Uterus (tissue), 4 donors: Measurements from ENCODE around the gene GPR158. TPM values are rescaled to one million over a fixed set of nuclear protein-coding genes. Genes with fewer than 3 reads are reported as not detected.

Experiments used
- DNase-seq, 2 donors: peaks; one replicate each; pipeline ENCODE4 v3.0.0-alpha.2; 2019 to 2020
- H3K27ac ChIP-seq, 2 donors: fragments of 200-600 bp; sonication (generic); 1 replicate in 1 of 2; 2 replicates in 1 of 2; pipeline ENCODE4 v1.5.1; 2016 to 2018
- H3K27me3 ChIP-seq, 2 donors: fragments of 200-600 bp; sonication (generic); one replicate each; pipeline ENCODE4 v1.5.1; 2018 to 2019; ENCODE audit warnings: control low read depth in 1 of 2
- H3K36me3 ChIP-seq, 2 donors: fragments of 200-600 bp; sonication (generic); one replicate each; pipeline ENCODE4 v1.5.1; 2019; ENCODE audit warnings: control low read depth in 1 of 2
- H3K4me1 ChIP-seq, 2 donors: fragments of 200-600 bp; sonication (generic); one replicate each; pipeline ENCODE4 v1.5.1; 2018 to 2019; ENCODE audit warnings: control low read depth in 1 of 2
- H3K4me3 ChIP-seq, 2 donors: fragments of 200-600 bp; sonication (generic); 1 replicate in 1 of 2; 2 replicates in 1 of 2; pipeline ENCODE4 v1.5.1; 2018 to 2019; ENCODE audit warnings: mild to moderate bottlenecking in 1 of 2
- H3K9me3 ChIP-seq, 2 donors: fragments of 200-600 bp; sonication (generic); one replicate each; pipeline ENCODE4 v1.5.1; 2019; ENCODE audit warnings: control low read depth in 1 of 2
- POLR2A ChIP-seq, 2 donors: fragments of 450-650 bp; IDR thresholded peaks; one replicate each; pipeline ENCODE4 v1.6.1; 2016; ENCODE audit warnings: antibody characterized with exemption in 2 of 2, mild to moderate bottlenecking in 1 of 2, moderate library complexity in 1 of 2
- intact Hi-C: fragments of 100-400 bp; cut with DNase I; formaldehyde crosslinking; loops from one replicate; pipeline ENCODE4 v1.15.1; 2023; ENCODE audit warnings: low total_unique reads
- total RNA-seq, 4 donors: library from RNA; depleted of rRNA in 3 of 4; stranded (reverse); fragments of >200 nt in 3 of 4; gene quantifications; one replicate each; pipeline versions ENCODE4 v1.1.0 to v1.2.4, GENCODE V29; 2014 to 2023
- TF ChIP-seq, protein P1 (sequence below), 4 experiments: fragments of 200-600 bp in 2 of 4; fragments of 450-650 bp in 2 of 4; sonication (generic) in 2 of 4; IDR thresholded peaks; one replicate each; pipeline ENCODE4 v1.5.1; 2016 to 2019; ENCODE audit warnings: antibody characterized with exemption in 4 of 4, mild to moderate bottlenecking in 2 of 4, moderate library complexity in 1 of 4
- donor health status: DM: yes; HTN: yes; CAD: no.

The GPR158 gene
- total RNA-seq, 4 donors from 2014 or later = 0.07 TPM; not detected in 3

DNA sequence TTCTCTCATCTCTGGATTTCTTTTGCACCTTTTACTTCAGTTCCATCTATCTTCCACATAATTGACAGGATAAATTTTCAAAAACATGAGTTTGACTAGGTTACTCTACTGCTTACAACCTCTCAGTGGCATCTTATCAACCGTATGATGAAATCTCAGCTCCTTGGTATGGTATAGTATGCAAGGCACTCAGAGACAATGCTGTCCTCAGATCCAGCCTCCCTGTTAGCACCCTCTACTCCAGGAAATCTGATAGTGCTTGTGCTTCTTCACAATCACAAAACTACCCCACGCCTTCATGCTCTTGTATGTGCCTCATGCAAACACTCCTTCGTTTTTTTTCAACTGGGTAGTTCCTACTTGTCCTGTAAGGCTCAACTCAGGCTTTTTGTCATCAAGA lies 330.7 kb downstream of the GPR158 start:
- H3K36me3 ChIP-seq = no peaks in the 10 kb centered on the region
- H3K27me3 ChIP-seq = no peaks in the 10 kb centered on the region
- no peak for TF ChIP-seq POLR2A (IDR thresholded peaks at IDR 0.05)
- TF ChIP-seq, protein P1, sequence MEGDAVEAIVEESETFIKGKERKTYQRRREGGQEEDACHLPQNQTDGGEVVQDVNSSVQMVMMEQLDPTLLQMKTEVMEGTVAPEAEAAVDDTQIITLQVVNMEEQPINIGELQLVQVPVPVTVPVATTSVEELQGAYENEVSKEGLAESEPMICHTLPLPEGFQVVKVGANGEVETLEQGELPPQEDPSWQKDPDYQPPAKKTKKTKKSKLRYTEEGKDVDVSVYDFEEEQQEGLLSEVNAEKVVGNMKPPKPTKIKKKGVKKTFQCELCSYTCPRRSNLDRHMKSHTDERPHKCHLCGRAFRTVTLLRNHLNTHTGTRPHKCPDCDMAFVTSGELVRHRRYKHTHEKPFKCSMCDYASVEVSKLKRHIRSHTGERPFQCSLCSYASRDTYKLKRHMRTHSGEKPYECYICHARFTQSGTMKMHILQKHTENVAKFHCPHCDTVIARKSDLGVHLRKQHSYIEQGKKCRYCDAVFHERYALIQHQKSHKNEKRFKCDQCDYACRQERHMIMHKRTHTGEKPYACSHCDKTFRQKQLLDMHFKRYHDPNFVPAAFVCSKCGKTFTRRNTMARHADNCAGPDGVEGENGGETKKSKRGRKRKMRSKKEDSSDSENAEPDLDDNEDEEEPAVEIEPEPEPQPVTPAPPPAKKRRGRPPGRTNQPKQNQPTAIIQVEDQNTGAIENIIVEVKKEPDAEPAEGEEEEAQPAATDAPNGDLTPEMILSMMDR (IDR thresholded peaks at IDR 0.05) = no peak
- no peaks in the 10 kb centered on the region for H3K4me1 ChIP-seq
- no peak overlapping the region for H3K4me3 ChIP-seq
- H3K27ac ChIP-seq = no peak overlapping the region
- no peak for DNase-seq
- H3K9me3 ChIP-seq = no peaks in the 10 kb centered on the region
- intact Hi-C loops = no loop called here

DNA sequence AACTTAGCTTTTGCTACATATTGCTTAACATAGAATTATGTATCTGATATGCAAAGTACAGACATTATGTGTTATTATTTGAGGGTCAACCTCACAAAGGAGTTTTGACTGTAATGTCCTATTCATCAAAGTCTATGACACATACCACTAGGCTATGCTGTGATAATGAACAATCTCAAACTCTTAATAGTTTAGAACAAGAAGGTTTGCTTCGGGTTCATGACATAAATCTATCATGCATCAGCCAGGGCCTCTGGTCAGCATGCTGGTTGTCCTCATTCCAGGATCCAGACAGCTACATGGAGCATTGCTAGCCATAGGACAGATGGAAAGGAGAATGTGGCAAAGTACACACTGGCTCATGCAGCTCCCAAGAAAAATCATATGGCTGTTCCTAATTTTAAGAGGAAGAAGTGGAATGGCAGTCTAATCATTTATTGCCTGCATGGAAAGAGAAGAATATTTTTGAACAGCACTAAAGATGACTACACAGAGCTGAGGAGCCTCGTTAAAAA lies 332.1 kb downstream of the GPR158 start:
- intact Hi-C loops = no loop called here
- Histone ChIP-seq H3K9me3 (no peaks in the 10 kb centered on the region), H3K27me3 (no peaks in the 10 kb centered on the region), H3K27ac (no peak overlapping the region), H3K4me1 (no peaks in the 10 kb centered on the region), H3K4me3 (no peak overlapping the region), H3K36me3 (no peaks in the 10 kb centered on the region)
- TF ChIP-seq POLR2A (IDR thresholded peaks at IDR 0.05) = no peak
- TF ChIP-seq, protein P1 (IDR thresholded peaks at IDR 0.05) = no peak
- DNase-seq = no peak

DNA sequence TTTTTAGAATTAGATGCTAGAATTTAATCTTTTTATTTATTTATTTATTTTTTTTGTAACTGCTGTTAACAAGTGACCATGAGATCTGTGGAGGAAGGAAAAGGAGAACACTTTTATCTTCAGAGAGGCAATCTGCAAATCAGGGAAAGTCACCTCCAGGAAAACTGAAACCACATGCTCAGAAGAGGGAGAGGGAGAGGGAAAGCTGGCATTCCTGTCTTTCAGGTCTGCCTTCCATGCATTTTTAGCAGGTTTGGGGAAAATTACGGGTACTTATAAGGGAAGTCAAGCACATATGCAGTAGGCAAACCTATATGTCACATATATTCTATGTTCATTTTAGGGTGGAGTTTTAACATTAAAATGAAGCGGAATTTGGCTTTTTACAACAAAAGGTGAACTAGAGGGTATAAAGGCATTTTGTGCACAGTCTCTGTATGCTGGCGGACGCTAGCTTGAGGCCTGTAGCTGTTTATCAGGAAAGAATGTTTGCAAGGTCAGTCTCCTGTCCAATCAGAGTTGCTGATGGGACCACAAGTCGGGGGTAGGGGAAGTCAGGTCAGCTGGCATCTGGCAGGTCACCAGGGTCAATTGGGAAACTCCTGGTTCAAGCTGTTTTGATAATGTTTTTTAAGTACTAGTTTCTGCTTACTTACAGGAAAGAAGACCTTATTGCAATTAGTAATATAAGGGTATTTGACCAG lies 333.5 kb downstream of the GPR158 start:
- TF ChIP-seq, protein P1 (IDR thresholded peaks at IDR 0.05) = no peak
- TF ChIP-seq POLR2A (IDR thresholded peaks at IDR 0.05) = no peak
- DNase-seq = no peak
- no peaks in the 10 kb centered on the region for H3K27me3 ChIP-seq
- no peaks in the 10 kb centered on the region for H3K9me3 ChIP-seq
- no peaks in the 10 kb centered on the region for H3K36me3 ChIP-seq
- intact Hi-C loops = no loop called here
- no peak overlapping the region for H3K4me3 ChIP-seq
- H3K27ac ChIP-seq = no peak overlapping the region
- no peaks in the 10 kb centered on the region for H3K4me1 ChIP-seq

DNA sequence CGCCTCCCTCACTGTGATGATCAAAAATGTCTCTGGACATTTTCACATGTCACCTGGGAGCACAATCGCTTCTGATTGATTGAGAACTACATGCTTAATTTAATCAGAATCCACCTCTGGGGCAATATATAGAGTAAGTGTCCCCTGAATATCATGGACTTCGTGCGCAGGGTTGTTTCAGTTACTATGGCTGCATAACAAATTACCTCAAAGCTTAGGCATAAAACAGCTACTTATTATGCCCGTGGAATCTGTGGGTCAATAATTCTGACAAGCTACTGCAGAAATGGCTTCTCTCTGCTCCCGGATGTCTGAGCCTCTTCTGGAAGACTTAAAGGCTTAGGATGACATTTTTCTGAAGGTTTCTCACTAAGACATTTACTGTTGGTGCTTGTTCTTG lies 334.4 kb downstream of the GPR158 start:
- no peak overlapping the region for H3K4me3 ChIP-seq
- no peaks in the 10 kb centered on the region for H3K9me3 ChIP-seq
- no peaks in the 10 kb centered on the region for H3K27me3 ChIP-seq
- intact Hi-C loops = no loop called here
- DNase-seq = no peak
- no peaks in the 10 kb centered on the region for H3K36me3 ChIP-seq
- TF ChIP-seq, protein P1 (IDR thresholded peaks at IDR 0.05) = no peak
- TF ChIP-seq POLR2A (IDR thresholded peaks at IDR 0.05) = no peak
- no peaks in the 10 kb centered on the region for H3K4me1 ChIP-seq
- no peak overlapping the region for H3K27ac ChIP-seq

DNA sequence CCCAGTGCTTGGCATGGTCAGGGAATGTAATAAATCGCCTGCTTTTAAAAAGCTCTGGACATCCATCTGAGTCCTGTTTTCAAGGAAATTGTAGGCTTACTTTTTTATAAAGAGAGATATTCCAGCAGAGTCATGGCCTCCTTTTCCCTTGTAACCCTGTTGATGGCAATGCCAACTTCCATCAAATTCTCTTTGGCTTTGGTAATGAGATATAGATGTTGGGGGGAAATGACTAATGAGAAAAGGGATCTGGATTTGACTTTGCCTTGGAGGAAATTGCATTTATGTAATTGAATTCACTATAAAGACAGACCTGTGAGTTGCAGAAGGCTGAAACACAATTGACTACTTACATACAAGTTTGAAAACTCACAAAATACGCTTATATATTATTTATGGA lies 347.5 kb downstream of the GPR158 start:
- Histone ChIP-seq H3K27me3 (no peaks in the 10 kb centered on the region), H3K4me1 (no peaks in the 10 kb centered on the region), H3K27ac (no peak overlapping the region), H3K4me3 (no peak overlapping the region), H3K36me3 (no peaks in the 10 kb centered on the region), H3K9me3 (no peaks in the 10 kb centered on the region)
- intact Hi-C loops = no loop called here
- no peak for DNase-seq
- TF ChIP-seq POLR2A (IDR thresholded peaks at IDR 0.05) = no peak
- TF ChIP-seq, protein P1 (IDR thresholded peaks at IDR 0.05) = no peak
